DND-41 (cell line): ENCODE measurements around the gene PDE4B.

Experiments used
- CTCF ChIP-seq: IDR thresholded peaks from 2 replicates; pipeline ENCODE4 v1.5.1; 2012; ENCODE audit warnings: borderline replicate concordance, low read length, moderate library complexity, mild to moderate bottlenecking; ENCODE audit not compliant: poor library complexity, severe bottlenecking; ENCODE audit errors: extremely low read depth
- EZH2 ChIP-seq: IDR thresholded peaks from 3 replicates; pipeline ENCODE4 v1.6.1; 2012; ENCODE audit warnings: borderline replicate concordance, low read depth, mild to moderate bottlenecking, moderate library complexity, low read length, inconsistent platforms; ENCODE audit not compliant: severe bottlenecking

DNA sequence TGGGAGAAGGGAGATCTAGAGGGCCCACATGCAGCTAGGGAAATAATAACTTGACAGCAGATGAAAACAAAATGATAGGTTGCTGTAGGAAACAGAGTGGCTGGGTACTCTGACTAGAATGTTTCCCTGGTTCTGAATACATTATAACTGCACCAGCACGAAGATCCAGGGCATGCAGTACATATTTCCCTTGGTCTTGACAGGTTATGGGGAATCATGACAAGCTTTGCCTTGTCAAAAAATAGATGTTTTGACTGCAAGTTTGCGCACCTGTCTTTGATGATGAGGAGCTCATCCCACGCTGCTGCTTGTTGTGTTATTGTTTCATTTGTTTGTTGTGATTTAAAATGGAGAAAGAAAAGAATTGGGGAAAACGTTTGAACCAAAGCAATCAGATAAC lies 292.9 kb downstream of the PDE4B start:
- no peak for TF ChIP-seq EZH2
- TF ChIP-seq CTCF, result no peak
